ENCODE measurements around the gene EHMT1.
"Not testable (repeated sequence)": the region's sequence is repeated elsewhere in the genome, so short reads cannot be mapped to it uniquely, and the experiment has no call there.

EHMT1 gene

GRCh38 chr9:137615387-137615871 is 3.4 kb upstream of the EHMT1 start:
- DNase-seq: no peak

- DNase-seq: no peak
Measured at GRCh38 chr9:137619240-137620047, 639 bp downstream of the EHMT1 start.

GRCh38 chr9:137620048-137620405 is 1.2 kb downstream of the EHMT1 start:
- no peak for DNase-seq

DNA sequence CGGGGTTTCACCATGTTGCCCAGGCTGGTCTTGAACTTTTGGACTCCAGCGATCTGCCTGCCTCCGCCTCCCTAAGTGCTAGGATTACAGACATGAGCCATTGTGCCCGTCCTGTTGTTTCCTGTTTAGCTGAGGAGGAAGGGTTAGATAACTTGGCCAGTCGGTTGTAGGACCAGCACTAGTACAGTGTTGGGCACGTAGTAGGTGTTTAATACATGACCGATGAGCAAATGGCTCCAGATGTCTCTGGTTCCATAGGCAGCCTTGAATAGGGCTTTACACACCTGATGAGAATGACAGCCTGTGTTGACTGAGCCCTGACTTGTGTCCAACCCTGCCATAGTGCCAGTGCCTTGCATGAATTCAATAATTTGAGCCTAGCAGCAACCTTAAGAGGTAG is 1.8 kb downstream of the EHMT1 start:
- DNase-seq: no peak

DNA sequence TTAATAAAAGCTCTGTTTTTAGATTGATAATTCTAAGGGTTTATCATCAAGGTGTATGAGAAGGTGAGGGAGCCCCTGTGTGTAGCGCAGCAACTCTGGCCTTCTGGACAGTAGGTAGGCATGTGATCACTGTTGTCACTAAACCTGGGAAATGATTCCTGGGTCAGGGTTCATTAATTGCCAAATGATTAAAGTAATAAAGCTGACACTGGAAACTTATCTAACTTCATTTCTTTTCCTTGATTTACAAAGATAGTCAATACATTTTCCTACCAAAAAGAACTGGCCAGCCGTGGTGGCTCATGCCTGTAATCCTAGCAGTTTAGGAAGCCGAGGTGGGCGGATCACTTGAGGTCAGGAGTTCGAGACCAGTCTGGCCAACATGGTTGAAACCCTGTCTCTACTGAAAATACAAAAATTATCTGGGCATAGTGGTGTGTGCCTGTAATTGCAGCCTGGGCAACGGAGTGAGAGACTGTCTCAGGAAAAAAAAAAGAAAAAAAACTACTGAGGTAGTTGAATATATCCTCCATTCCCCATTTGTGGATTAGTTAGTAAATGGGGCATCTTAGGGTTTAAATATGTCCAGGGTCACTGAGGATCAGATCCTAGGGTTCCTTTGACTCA is 2.4 kb downstream of the EHMT1 start:
- no peak for DNase-seq

GRCh38 chr9:137622211-137622610 is 3.4 kb downstream of the EHMT1 start:
- DNase-seq: not testable (repeated sequence)

GRCh38 chr9:137626464-137626863 is 7.7 kb downstream of the EHMT1 start:
- DNase-seq: no peak

DNA sequence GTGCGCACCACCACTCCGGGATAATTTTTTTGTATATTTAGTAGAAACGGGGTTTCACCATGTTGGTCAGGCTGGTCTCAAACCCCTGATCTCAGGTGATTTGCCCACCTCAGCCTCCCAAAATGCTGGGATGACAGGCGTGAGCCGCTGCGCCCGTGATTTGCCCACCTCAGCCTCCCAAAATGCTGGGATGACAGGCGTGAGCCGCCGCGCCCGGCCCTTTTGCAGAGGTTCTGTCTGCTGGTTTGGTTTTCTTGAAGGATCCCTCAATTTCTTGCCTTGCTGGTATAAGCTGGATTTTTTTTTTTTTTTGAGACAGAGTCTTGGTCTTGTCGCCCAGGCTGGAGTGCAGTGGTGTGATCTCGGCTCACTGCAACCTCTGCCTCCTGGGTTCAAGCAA is 8.6 kb downstream of the EHMT1 start:
- not testable (repeated sequence) for DNase-seq

- DNase-seq: no peak
Measured at GRCh38 chr9:137630126-137630525, 11.3 kb downstream of the EHMT1 start.

- no peak for DNase-seq
Measured at GRCh38 chr9:137630679-137631078, 11.9 kb downstream of the EHMT1 start.

DNA sequence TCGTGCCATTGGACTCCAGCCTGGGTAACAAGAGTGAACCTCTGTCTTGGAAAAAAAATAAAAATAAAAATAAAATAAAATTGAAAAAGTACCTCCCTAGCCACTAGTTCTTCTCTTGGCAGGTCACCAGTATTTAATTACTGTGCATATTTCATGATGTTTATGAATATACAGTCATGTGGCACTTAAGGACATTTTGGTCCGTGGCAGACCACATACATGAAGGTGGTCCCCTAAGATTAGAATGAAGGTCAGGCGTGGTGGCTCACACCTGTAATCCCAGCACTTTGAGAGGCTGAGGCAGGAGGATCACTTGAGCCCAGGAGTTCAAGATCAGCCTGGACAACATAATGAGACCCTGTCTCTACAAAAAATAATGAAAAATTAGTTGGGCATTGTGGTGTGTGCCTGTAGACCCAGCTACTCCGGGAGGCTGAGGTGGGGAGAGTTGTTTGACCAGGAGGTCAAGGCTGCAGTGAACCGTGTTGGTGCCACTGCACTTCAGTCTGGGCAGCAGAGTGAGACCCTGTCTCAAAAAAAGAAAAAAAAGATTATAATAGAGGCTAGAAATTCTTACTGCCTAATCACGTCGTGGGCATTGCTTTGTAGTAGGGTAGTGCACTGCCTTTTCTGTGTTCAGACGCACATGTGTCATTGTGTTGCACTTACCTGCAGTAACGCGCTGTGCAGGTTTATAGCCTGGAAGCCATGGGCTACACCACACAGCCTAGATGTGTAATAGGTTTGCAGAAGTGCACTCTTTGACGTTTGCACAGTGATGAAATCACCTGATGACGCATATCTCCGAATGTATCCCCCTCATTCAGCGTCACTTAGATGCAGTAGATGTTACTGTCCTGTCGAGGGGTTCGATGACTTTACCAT is 12.8 kb downstream of the EHMT1 start:
- no peak for DNase-seq

GRCh38 chr9:137632230-137633161 is 13.7 kb downstream of the EHMT1 start:
- DNase-seq: no peak

- DNase-seq: no peak
Measured at GRCh38 chr9:137634016-137634415, 15.2 kb downstream of the EHMT1 start.

- DNase-seq: no peak
Measured at GRCh38 chr9:137638680-137639079, 19.9 kb downstream of the EHMT1 start.

DNA sequence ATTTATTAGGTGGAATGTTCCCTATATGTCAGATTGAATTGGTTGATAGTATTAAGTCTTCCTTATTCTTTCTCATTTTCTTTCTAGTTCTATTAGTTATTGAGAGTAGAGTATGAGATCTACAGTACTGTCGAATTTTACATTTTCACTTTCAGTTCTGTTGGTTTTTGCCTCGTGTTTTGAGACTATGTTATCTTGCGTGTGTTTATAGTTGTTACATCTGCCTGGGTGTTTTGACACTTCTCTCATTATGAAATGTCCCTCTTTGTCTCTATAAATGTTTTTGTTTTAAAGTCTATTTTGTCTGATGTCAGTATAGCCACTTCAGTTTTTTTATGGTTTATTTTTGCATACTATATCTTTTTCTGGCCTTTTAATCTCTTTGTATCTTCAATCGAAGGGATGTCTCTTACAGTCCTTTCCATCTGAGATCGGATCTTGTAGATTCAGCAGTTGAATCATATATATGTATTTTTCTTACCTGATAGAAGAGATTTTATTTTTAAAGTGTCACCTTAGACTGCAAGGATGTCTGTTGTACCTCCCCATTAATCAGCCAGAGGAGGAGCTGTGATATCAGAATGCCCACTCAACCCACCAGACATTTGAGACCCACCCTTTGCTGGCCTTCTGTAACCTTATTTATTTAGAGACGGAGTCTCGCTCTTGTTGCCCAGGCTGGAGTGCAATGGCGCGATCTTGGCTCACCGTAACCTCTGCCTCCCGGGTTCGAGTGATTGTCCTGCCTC is 20.7 kb downstream of the EHMT1 start:
- DNase-seq: no peak

DNA sequence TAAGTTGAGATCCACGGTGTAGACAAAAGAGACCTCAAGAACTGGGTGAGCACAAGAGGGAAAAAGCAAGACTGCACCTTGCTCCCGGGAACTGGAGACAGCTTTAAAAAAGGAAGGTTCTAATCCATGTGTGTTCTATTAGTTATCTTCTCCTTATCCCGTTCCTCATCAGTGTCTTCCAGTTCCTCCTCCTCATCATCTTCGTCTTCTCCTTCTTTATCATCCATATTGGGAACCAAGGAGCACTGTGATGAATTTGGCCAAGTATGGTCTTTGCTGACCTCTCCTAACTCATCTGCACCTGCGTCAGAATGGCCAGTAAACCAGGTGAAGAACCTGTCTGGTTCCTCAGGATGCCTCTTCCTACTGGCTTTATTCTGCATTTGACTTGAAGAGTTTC is 22.1 kb downstream of the EHMT1 start:
- DNase-seq: no peak

GRCh38 chr9:137642118-137642601 is 23.4 kb downstream of the EHMT1 start:
- DNase-seq: no peak

DNA sequence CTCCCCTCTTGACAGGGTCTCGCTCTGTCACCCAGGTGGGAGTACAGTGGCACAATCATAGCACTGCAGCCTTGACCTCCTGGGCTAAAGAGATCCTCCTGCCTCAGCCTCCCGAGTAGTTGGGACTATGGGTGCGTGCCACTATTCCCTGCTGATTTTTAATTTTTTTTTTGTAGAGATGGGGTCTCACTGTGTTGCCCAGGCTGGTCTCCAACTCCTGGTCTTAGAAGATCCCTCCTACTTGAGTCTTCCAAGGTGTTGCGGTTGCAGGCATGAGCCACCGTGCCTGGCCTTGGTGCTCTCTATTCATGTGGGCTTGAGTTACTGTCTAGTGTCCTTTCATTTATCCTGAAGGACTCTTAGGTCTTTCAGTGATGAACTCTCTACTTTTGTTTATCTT is 24.1 kb downstream of the EHMT1 start:
- DNase-seq: no peak

GRCh38 chr9:137643921-137644320 is 25.1 kb downstream of the EHMT1 start:
- no peak for DNase-seq

GRCh38 chr9:137645211-137645610 is 26.4 kb downstream of the EHMT1 start:
- no peak for DNase-seq

- no peak for DNase-seq
Measured at GRCh38 chr9:137646341-137646740, 27.5 kb downstream of the EHMT1 start.

All from NCI-H510A (cell line).